Body of pancreas (tissue), 4 donors: ENCODE data around the gene SLC5A9. TPM values are rescaled to one million over a fixed set of nuclear protein-coding genes. Genes with fewer than 3 reads are reported as not detected.

ENCODE experiments used
- ATAC-seq: fragments of 150-250 bp; one replicate; pipeline ENCODE4 v1.9.1; 2016
- DNase-seq, 4 donors: peaks; one replicate each; pipeline ENCODE4 v3.0.0-alpha.2; 2019
- H3K27ac ChIP-seq, 4 donors: fragments of 200-600 bp; sonication (generic); 1 replicate in 3 of 4; 2 replicates in 1 of 4; pipeline versions ENCODE4 v1.5.1 to v1.6.1; 2016 to 2019; ENCODE audit warnings: mild to moderate bottlenecking in 1 of 4, mixed read lengths in 1 of 4, moderate library complexity in 1 of 4
- H3K27me3 ChIP-seq, 2 donors: fragments of 200-600 bp; sonication (generic); one replicate each; pipeline ENCODE4 v1.6.0; 2016; ENCODE audit warnings: mild to moderate bottlenecking in 1 of 2
- H3K36me3 ChIP-seq, 2 donors: fragments of 200-600 bp; sonication (generic); replicated peaks in 1 of 2; 2 replicates each; pipeline ENCODE4 v1.5.1; 2016; ENCODE audit warnings: low read depth in 2 of 2; ENCODE audit not compliant: insufficient read depth in 1 of 2
- H3K4me1 ChIP-seq: fragments of 200-600 bp; sonication (generic); one replicate; pipeline ENCODE4 v1.6.0; 2016
- H3K4me3 ChIP-seq, 2 donors: fragments of 200-600 bp; sonication (generic); 1 replicate in 1 of 2; 2 replicates in 1 of 2; pipeline ENCODE4 v1.5.1; 2016 to 2019
- H3K9me3 ChIP-seq, 3 donors: fragments of 200-600 bp; sonication (generic); 1 replicate in 2 of 3; 2 replicates in 1 of 3; pipeline ENCODE4 v1.5.1; 2016
- CTCF ChIP-seq, 7 experiments: fragments of 450-650 bp in 4 of 7; fragments of 200-600 bp in 3 of 7; sonication (generic) in 3 of 7; IDR thresholded peaks; one replicate each; pipeline ENCODE4 v1.5.1; 2016 to 2019; ENCODE audit warnings: antibody characterized with exemption in 7 of 7
- POLR2A ChIP-seq, 3 donors: fragments of 450-650 bp; IDR thresholded peaks; one replicate each; pipeline ENCODE4 v1.6.1; 2016; ENCODE audit warnings: antibody characterized with exemption in 3 of 3, mild to moderate bottlenecking in 2 of 3
- WGBS, 2 donors: methylation state at CpG; one replicate each; pipeline ENCODE4 v1.1.5; 2017; 5-methylcytosine and 5-hydroxymethylcytosine counted together
- intact Hi-C: fragments of 100-400 bp; cut with DNase I; formaldehyde crosslinking; loops from one replicate; pipeline ENCODE4 v1.15.1; 2023
- total RNA-seq, 2 donors: library from RNA; depleted of rRNA; stranded (reverse); fragments of >200 nt; gene quantifications; one replicate each; pipeline ENCODE4 v1.1.0, GENCODE V29; 2016

SLC5A9 gene
- total RNA-seq, 2 donors from 2014 or later, result 3.3 to 5.2 TPM

- 42 to 50% methylated on average over 2 of the region's 2 CpGs for whole genome bisulfite sequencing, 2 donors
- H3K36me3 ChIP-seq, result no peaks in the 10 kb centered on the region
- no peak overlapping the region for H3K4me3 ChIP-seq
- no peaks in the 10 kb centered on the region for H3K27me3 ChIP-seq
- ATAC-seq (peak; percentile 38), DNase-seq (peak in 1 of 4 donors; percentile 52)
- TF ChIP-seq CTCF (IDR thresholded peaks at IDR 0.05) (no peak), POLR2A (IDR thresholded peaks at IDR 0.05) (no peak)
- H3K9me3 ChIP-seq, result no peaks in the 10 kb centered on the region
- H3K4me1 ChIP-seq, result peaks cover 8% of the 10 kb centered on the region
- intact Hi-C loops, result no loop called here
- peak overlapping the region in 1 of 4 donors; percentile 66 for H3K27ac ChIP-seq
Measured at GRCh38 chr1:48245106-48245505, 22.6 kb downstream of the SLC5A9 start.

GRCh38 chr1:48246727-48247126 is 24.2 kb downstream of the SLC5A9 start:
- no peaks in the 10 kb centered on the region for H3K9me3 ChIP-seq
- DNase-seq (peak; percentile 52 to 76 (median 66)), ATAC-seq (peak; percentile 81)
- no peak overlapping the region for H3K4me3 ChIP-seq
- peak overlapping the region in 2 of 4 donors; percentile 14 to 23 for H3K27ac ChIP-seq
- H3K4me1 ChIP-seq, result peaks cover 8% of the 10 kb centered on the region
- intact Hi-C loops, result no loop called here
- no peaks in the 10 kb centered on the region for H3K36me3 ChIP-seq
- 53 to 64% methylated on average over 1 of the region's 1 CpG for WGBS, 2 donors
- no peaks in the 10 kb centered on the region for H3K27me3 ChIP-seq
- TF ChIP-seq POLR2A (IDR thresholded peaks at IDR 0.05), result no peak
- no peak for TF ChIP-seq CTCF (IDR thresholded peaks at IDR 0.05)

GRCh38 chr1:48248356-48248755 is 25.8 kb downstream of the SLC5A9 start:
- Histone ChIP-seq H3K9me3 (no peaks in the 10 kb centered on the region), H3K36me3 (no peaks in the 10 kb centered on the region), H3K27me3 (no peaks in the 10 kb centered on the region), H3K4me1 (peaks cover 8% of the 10 kb centered on the region), H3K4me3 (no peak overlapping the region), H3K27ac (no peak overlapping the region)
- intact Hi-C loops, result no loop called here
- TF ChIP-seq POLR2A (IDR thresholded peaks at IDR 0.05) (no peak), CTCF (IDR thresholded peaks at IDR 0.05) (no peak)
- ATAC-seq (no peak), DNase-seq (no peak)
- 85 to 86% methylated on average over 4 of the region's 4 CpGs for whole genome bisulfite sequencing, 2 donors

GRCh38 chr1:48249868-48250267 is 27.4 kb downstream of the SLC5A9 start:
- DNase-seq (no peak), ATAC-seq (no peak)
- no peak for TF ChIP-seq POLR2A (IDR thresholded peaks at IDR 0.05)
- no peak for TF ChIP-seq CTCF (IDR thresholded peaks at IDR 0.05)
- no peak overlapping the region for H3K4me3 ChIP-seq
- no peaks in the 10 kb centered on the region for H3K36me3 ChIP-seq
- H3K9me3 ChIP-seq, result no peaks in the 10 kb centered on the region
- H3K27me3 ChIP-seq, result no peaks in the 10 kb centered on the region
- 88 to 89% methylated on average over 3 of the region's 3 CpGs for WGBS, 2 donors
- intact Hi-C loops, result no loop called here
- H3K4me1 ChIP-seq, result peaks cover 8% of the 10 kb centered on the region
- H3K27ac ChIP-seq, result no peak overlapping the region

GRCh38 chr1:48250572-48250971 is 28.1 kb downstream of the SLC5A9 start:
- no peaks in the 10 kb centered on the region for H3K27me3 ChIP-seq
- H3K9me3 ChIP-seq, result no peaks in the 10 kb centered on the region
- H3K4me3 ChIP-seq, result no peak overlapping the region
- ATAC-seq (no peak), DNase-seq (peak in 1 of 4 donors; percentile 19)
- no peak overlapping the region for H3K27ac ChIP-seq
- TF ChIP-seq POLR2A (IDR thresholded peaks at IDR 0.05), result no peak
- no peak for TF ChIP-seq CTCF (IDR thresholded peaks at IDR 0.05)
- H3K36me3 ChIP-seq, result no peaks in the 10 kb centered on the region
- 25 to 33% methylated on average over 3 of the region's 3 CpGs for WGBS, 2 donors
- peaks cover 8% of the 10 kb centered on the region for H3K4me1 ChIP-seq
- intact Hi-C loops, result no loop called here
